Stomach (tissue), 9 donors: ENCODE measurements around the gene ESYT3. TPM values are rescaled to one million over a fixed set of nuclear protein-coding genes. Genes with fewer than 3 reads are reported as not detected.

Experiments used
- DNase-seq, 2 donors: peaks; one replicate each; pipeline versions ENCODE4 v3.0.0 to v3.0.0-alpha.2; 2013 to 2019
- H3K27ac ChIP-seq, 5 donors: fragments of 200-600 bp in 4 of 5; sonication (generic) in 4 of 5; one replicate each; pipeline ENCODE4 v1.5.1; 2013 to 2019; ENCODE audit warnings: mild to moderate bottlenecking in 1 of 5, moderate library complexity in 1 of 5
- H3K27me3 ChIP-seq, 3 donors: fragments of 200-600 bp; sonication (generic); one replicate each; pipeline ENCODE4 v1.5.1; 2017 to 2019; ENCODE audit warnings: mixed run types in 1 of 3
- H3K36me3 ChIP-seq, 4 donors: fragments of 200-600 bp; sonication (generic); 1 replicate in 3 of 4; 2 replicates in 1 of 4; pipeline ENCODE4 v1.5.1; 2016 to 2019
- H3K4me1 ChIP-seq, 4 donors: fragments of 200-600 bp; sonication (generic); one replicate each; pipeline ENCODE4 v1.5.1; 2016 to 2019
- H3K4me3 ChIP-seq, 4 donors: fragments of 200-600 bp; sonication (generic) in 3 of 4; one replicate each; pipeline ENCODE4 v1.5.1; 2016 to 2019; ENCODE audit warnings: mild to moderate bottlenecking in 1 of 4
- H3K9me3 ChIP-seq, 4 donors: fragments of 200-600 bp; sonication (generic); one replicate each; pipeline ENCODE4 v1.5.1; 2016 to 2019
- CTCF ChIP-seq, 7 experiments: fragments of 450-650 bp in 4 of 7; fragments of 200-600 bp in 3 of 7; sonication (generic) in 3 of 7; IDR thresholded peaks; one replicate each; pipeline ENCODE4 v1.5.1; 2016 to 2019; ENCODE audit warnings: antibody characterized with exemption in 7 of 7, control low read depth in 2 of 7, mild to moderate bottlenecking in 1 of 7
- EP300 ChIP-seq: sonication (generic); formaldehyde crosslinking; IDR thresholded peaks from one replicate; pipeline ENCODE4 v1.6.1; 2017; ENCODE audit warnings: antibody characterized with exemption
- POLR2A ChIP-seq, 4 donors: fragments of 450-650 bp; IDR thresholded peaks; one replicate each; pipeline ENCODE4 v1.6.1; 2016; ENCODE audit warnings: antibody characterized with exemption in 4 of 4, control low read depth in 2 of 4, mild to moderate bottlenecking in 1 of 4, moderate library complexity in 1 of 4
- POLR2AphosphoS5 ChIP-seq, 3 donors: sonication (generic); formaldehyde crosslinking; IDR thresholded peaks; one replicate each; pipeline ENCODE4 v1.6.1; 2016; ENCODE audit warnings: antibody characterized with exemption in 3 of 3
- WGBS, 5 donors: extraction: QIAGEN DNeasy Blood & Tissue Kit in 3 of 5; methylation state at CpG; one replicate each; pipeline versions ENCODE4 v1.1.5 to v1.1.7; 2013 to 2018; 5-methylcytosine and 5-hydroxymethylcytosine counted together
- intact Hi-C: fragments of 100-400 bp; cut with DNase I; formaldehyde crosslinking; loops from one replicate; pipeline ENCODE4 v1.15.1; 2023; ENCODE audit warnings: low total_unique reads
- polyA plus RNA-seq, 3 donors: library from polyadenylated mRNA; stranded (reverse); fragments of 200-250 nt; gene quantifications; one replicate each; pipeline ENCODE4 v1.2.3, GENCODE V29; 2013
- total RNA-seq, 5 donors: library from RNA; depleted of rRNA; stranded (reverse); fragments of >200 nt; gene quantifications; one replicate each; pipeline versions ENCODE4 v1.1.0 to v1.2.3, GENCODE V29; 2014 to 2016
- donor health status: healthy with polysubstance abuse.
- donor health status: Bipolar disorder and iron deficiency.
- donor health status: healthy.

Gene ESYT3
- total and polyA plus RNA-seq, 8 donors: 0.44 to 7.1 (median 2.8) TPM; not detected in 1

DNA sequence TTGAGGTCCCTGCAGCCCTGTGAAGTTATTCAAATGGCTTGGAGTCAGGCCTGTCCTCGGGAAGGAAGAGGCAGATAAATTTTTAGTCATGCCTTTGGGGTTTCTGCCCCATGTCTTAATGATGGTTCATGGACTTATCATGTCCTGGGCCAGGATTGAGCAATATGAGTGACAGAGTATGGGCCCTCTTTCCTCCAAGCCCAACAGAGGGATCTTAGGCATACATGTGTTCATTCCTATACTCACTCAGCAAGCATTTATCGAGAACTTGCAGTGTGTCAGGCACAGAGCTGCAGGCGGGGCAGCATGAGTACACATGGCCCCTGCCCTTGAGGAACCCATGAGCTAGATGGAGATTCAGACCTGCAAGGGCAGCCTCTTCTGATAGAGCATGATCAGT is 6.2 kb downstream of the ESYT3 start:
- DNase-seq: no peak
- Histone ChIP-seq H3K27me3 (peaks cover 0 to 27% (median 0%) of the 10 kb centered on the region in 3 donors), H3K4me1 (peaks cover under 1 to 41% (median 5%) of the 10 kb centered on the region in 4 donors), H3K27ac (peak overlapping the region in 1 of 5 donors; percentile 37), H3K9me3 (no peaks in the 10 kb centered on the region), H3K36me3 (no peaks in the 10 kb centered on the region), H3K4me3 (no peak overlapping the region)
- intact Hi-C loops: no loop called here
- no peak for TF ChIP-seq EP300
- no peak for TF ChIP-seq CTCF (IDR thresholded peaks at IDR 0.05)
- no peak for TF ChIP-seq POLR2AphosphoS5 (IDR thresholded peaks at IDR 0.05)
- TF ChIP-seq POLR2A (IDR thresholded peaks at IDR 0.05): no peak
- 50 to 86% (median 72%) methylated on average over 2 to 3 of the region's 3 CpGs for WGBS, 5 donors

DNA sequence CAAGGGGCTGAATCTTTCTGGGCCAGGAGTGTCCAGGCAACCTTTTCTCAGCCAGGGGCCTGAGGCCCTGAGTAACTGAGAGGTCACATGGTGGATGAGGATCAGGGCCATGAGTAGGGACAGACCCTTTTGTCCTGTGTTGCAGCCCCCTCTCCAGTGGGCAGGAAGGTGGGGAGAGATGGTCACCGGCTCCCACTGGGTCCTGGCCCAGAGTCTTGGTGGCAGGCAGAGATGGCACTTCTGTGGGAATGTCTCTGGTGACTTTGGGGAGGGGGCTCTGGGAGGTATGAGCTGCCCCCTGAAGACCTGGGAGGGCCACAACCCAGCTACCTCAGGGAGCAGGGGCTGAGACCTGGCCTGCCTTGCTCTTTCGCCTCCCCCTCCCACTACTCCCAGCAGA is 6.8 kb downstream of the ESYT3 start:
- TF ChIP-seq CTCF (IDR thresholded peaks at IDR 0.05): no peak
- no peak for TF ChIP-seq EP300
- TF ChIP-seq POLR2AphosphoS5 (IDR thresholded peaks at IDR 0.05): no peak
- no peak for TF ChIP-seq POLR2A (IDR thresholded peaks at IDR 0.05)
- no peak overlapping the region for H3K4me3 ChIP-seq
- intact Hi-C loops: no loop called here
- no peaks in the 10 kb centered on the region for H3K9me3 ChIP-seq
- peaks cover 0 to 20% (median 0%) of the 10 kb centered on the region in 3 donors for H3K27me3 ChIP-seq
- 93 to 100% (median 100%) methylated on average over 2 of the region's 2 CpGs for WGBS, 5 donors
- H3K27ac ChIP-seq: no peak overlapping the region
- DNase-seq: no peak
- peaks cover 0 to 35% (median 2%) of the 10 kb centered on the region in 4 donors for H3K4me1 ChIP-seq
- no peaks in the 10 kb centered on the region for H3K36me3 ChIP-seq

- H3K36me3 ChIP-seq: no peaks in the 10 kb centered on the region
- no peak for DNase-seq
- H3K27ac ChIP-seq: no peak overlapping the region
- WGBS, 5 donors: 63 to 81% (median 75%) methylated on average over 2 of the region's 2 CpGs
- intact Hi-C loops: no loop called here
- TF ChIP-seq CTCF (IDR thresholded peaks at IDR 0.05) (no peak), POLR2AphosphoS5 (IDR thresholded peaks at IDR 0.05) (no peak), EP300 (no peak), POLR2A (IDR thresholded peaks at IDR 0.05) (no peak)
- H3K27me3 ChIP-seq: peaks cover 0 to 15% (median 0%) of the 10 kb centered on the region in 3 donors
- H3K4me3 ChIP-seq: no peak overlapping the region
- H3K9me3 ChIP-seq: no peaks in the 10 kb centered on the region
- peaks cover 0 to 35% (median 2%) of the 10 kb centered on the region in 4 donors for H3K4me1 ChIP-seq
These were observed 7.3 kb downstream of the ESYT3 start for GRCh38 chr3:138441742-138442141.

DNA sequence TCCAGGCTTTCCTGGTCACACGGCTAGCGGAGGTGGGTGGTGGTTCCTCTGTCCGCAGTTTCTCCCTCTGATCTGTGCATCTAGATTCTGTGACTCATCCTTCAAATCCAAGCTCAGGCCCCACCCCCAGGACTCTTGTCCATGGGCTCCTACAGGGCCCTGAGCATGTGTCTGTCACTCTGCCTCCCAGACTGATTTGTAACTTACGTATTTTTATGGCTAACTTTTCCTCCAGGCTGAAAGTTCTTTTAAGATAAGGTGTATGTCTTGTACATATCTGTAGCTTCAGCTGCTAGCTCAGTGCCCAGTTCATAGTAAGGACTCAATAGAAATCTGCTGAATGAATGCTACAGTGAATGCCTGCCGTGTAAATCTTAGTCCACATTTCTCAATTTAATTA is 8.0 kb downstream of the ESYT3 start:
- no peak for TF ChIP-seq POLR2AphosphoS5 (IDR thresholded peaks at IDR 0.05)
- no peak for TF ChIP-seq EP300
- TF ChIP-seq POLR2A (IDR thresholded peaks at IDR 0.05): no peak
- TF ChIP-seq CTCF (IDR thresholded peaks at IDR 0.05): no peak
- no peak for DNase-seq
- Histone ChIP-seq H3K27me3 (peaks cover 0 to 8% (median 0%) of the 10 kb centered on the region in 3 donors), H3K9me3 (no peaks in the 10 kb centered on the region), H3K4me3 (no peak overlapping the region), H3K36me3 (no peaks in the 10 kb centered on the region), H3K27ac (peak overlapping the region in 1 of 5 donors; percentile 7), H3K4me1 (peaks cover 0 to 35% (median 2%) of the 10 kb centered on the region in 4 donors)
- intact Hi-C loops: no loop called here
- 68 to 81% (median 78%) methylated on average over 5 of the region's 5 CpGs for WGBS, 5 donors
